Keratinocyte (primary cell): Measurements from ENCODE around the gene CRYGC. TPM values are rescaled to one million over a fixed set of nuclear protein-coding genes. Genes with fewer than 3 reads are reported as not detected.

Experiments
- DNase-seq: peaks from one replicate; pipeline ENCODE4 v3.0.0-alpha.2; 2011; ENCODE audit warnings: low read depth, missing footprints, low spot score
- FAIRE-seq: peaks from 2 replicates; lab custom pipeline; 2011; peaks lifted over from hg19 to GRCh38; lab: Jason Lieb, UNC
- H2AFZ ChIP-seq: 2 replicates; pipeline ENCODE4 v1.6.0; 2012; ENCODE audit warnings: low read length, control low read depth, inconsistent platforms; ENCODE audit not compliant: control insufficient read depth
- H3K27ac ChIP-seq: 2 replicates; pipeline ENCODE4 v1.5.1; 2011; ENCODE audit warnings: low read length; ENCODE audit not compliant: control insufficient read depth, insufficient read depth
- H3K27me3 ChIP-seq: 3 replicates; pipeline ENCODE4 v1.6.0; 2011; ENCODE audit warnings: low read length; ENCODE audit not compliant: control insufficient read depth, insufficient read depth; ENCODE audit errors: extremely low read depth
- H3K36me3 ChIP-seq, 2 experiments: 2 replicates in 1 of 2; 3 replicates in 1 of 2; pipeline ENCODE4 v1.5.1; 2011; ENCODE audit warnings: low read length in 2 of 2, mild to moderate bottlenecking in 1 of 2; ENCODE audit not compliant: control insufficient read depth in 2 of 2, insufficient read depth in 2 of 2; ENCODE audit errors: extremely low read depth in 1 of 2
- H3K4me1 ChIP-seq: 3 replicates; pipeline ENCODE4 v1.5.1; 2011; ENCODE audit warnings: low read length; ENCODE audit not compliant: control insufficient read depth, insufficient read depth; ENCODE audit errors: extremely low read depth
- H3K4me2 ChIP-seq: 3 replicates; pipeline ENCODE4 v1.6.0; 2011; ENCODE audit warnings: low read depth, low read length; ENCODE audit not compliant: control insufficient read depth, insufficient read depth; ENCODE audit errors: extremely low read depth
- H3K4me3 ChIP-seq, 3 experiments: fragments of 200-600 bp in 1 of 3; sonication (generic) in 1 of 3; 2 replicates in 2 of 3; 3 replicates in 1 of 3; pipeline ENCODE4 v1.5.1; 2011 to 2016; ENCODE audit warnings: low read length in 3 of 3, mild to moderate bottlenecking in 3 of 3, control low read depth in 2 of 3, inconsistent platforms in 1 of 3, low read depth in 1 of 3, mixed read lengths in 1 of 3, mixed run types in 1 of 3, moderate library complexity in 1 of 3; ENCODE audit not compliant: control insufficient read depth in 2 of 3, insufficient read depth in 2 of 3; ENCODE audit errors: extremely low read depth in 1 of 3
- H3K79me2 ChIP-seq: 2 replicates; pipeline ENCODE4 v1.6.0; 2012; ENCODE audit warnings: low read length; ENCODE audit not compliant: control insufficient read depth, insufficient read depth
- H3K9ac ChIP-seq: 3 replicates; pipeline ENCODE4 v1.6.0; 2011; ENCODE audit warnings: low read length; ENCODE audit not compliant: control insufficient read depth, insufficient read depth; ENCODE audit errors: extremely low read depth
- H3K9me1 ChIP-seq: 3 replicates; pipeline ENCODE4 v1.6.0; 2011; ENCODE audit warnings: low read length; ENCODE audit not compliant: control insufficient read depth, insufficient read depth; ENCODE audit errors: extremely low read depth
- H3K9me3 ChIP-seq: 2 replicates; pipeline ENCODE4 v1.5.1; 2012; ENCODE audit warnings: low read depth, low read length; ENCODE audit not compliant: control insufficient read depth
- H4K20me1 ChIP-seq: 3 replicates; pipeline ENCODE4 v1.6.0; 2011; ENCODE audit warnings: low read length; ENCODE audit not compliant: control insufficient read depth, insufficient read depth; ENCODE audit errors: extremely low read depth
- EZH2 ChIP-seq: IDR thresholded peaks from one replicate; pipeline ENCODE4 v1.6.1; 2012; ENCODE audit warnings: inconsistent platforms, mild to moderate bottlenecking, low read length, moderate library complexity
- dilution Hi-C: fragments of 300-500 bp; cut with MboI; formaldehyde crosslinking; loops from one replicate; pipeline ENCODE4 v1.7.0; 2020; ENCODE audit warnings: low sequenced_read_pairs; ENCODE audit not compliant: extremely low pct_ligation_motif_present
- polyA minus RNA-seq, 3 experiments: library from RNA; depleted of rRNA, polyadenylated mRNA; stranded (reverse); fragments of >200 nt; gene quantifications; 1 replicate in 1 of 3; 2 replicates in 1 of 3; 3 replicates in 1 of 3; pipeline ENCODE4 v1.2.3, GENCODE V29; 2011
- polyA plus RNA-seq, 5 experiments: library from polyadenylated mRNA; depleted of rRNA in 3 of 5; stranded (reverse) in 3 of 5; stranded (forward) in 1 of 5; unstranded in 1 of 5; fragments of >200 nt; gene quantifications; 1 replicate in 1 of 5; 2 replicates in 3 of 5; 3 replicates in 1 of 5; pipeline versions ENCODE4 v1.2.1 to v1.2.3, GENCODE V29; 2011 to 2012; ENCODE audit warnings: missing spikeins in 2 of 5, low read depth in 1 of 5, low replicate concordance in 1 of 5
- TF ChIP-seq, protein P1 (sequence below), 3 experiments: IDR thresholded peaks in 1 of 3; conservative IDR thresholded peaks in 1 of 3; optimal IDR thresholded peaks in 1 of 3; 2 replicates in 2 of 3; 3 replicates in 1 of 3; pipeline versions ENCODE3 to v1.5.1; 2011; ENCODE audit warnings: low read length in 3 of 3, mild to moderate bottlenecking in 3 of 3, moderate library complexity in 2 of 3, control low read depth in 1 of 3, inconsistent platforms in 1 of 3; ENCODE audit not compliant: insufficient read depth in 2 of 3; ENCODE audit errors: extremely low read depth in 1 of 3

Gene CRYGC, protein sequence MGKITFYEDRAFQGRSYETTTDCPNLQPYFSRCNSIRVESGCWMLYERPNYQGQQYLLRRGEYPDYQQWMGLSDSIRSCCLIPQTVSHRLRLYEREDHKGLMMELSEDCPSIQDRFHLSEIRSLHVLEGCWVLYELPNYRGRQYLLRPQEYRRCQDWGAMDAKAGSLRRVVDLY
- polyA plus RNA-seq: not detected in 3 replicates
- not detected for polyA plus RNA-seq (2011; ENCODE audit: low read depth)
- polyA plus RNA-seq (2011; cell fraction: cytosol; rRNA removed): not detected in 2 replicates
- not detected in 2 replicates for polyA plus RNA-seq (2011; cell fraction: nucleus; rRNA removed)
- polyA plus RNA-seq (2012; ENCODE audit: low replicate concordance): not detected in 2 replicates
- not detected in 3 replicates for polyA minus RNA-seq
- not detected for polyA minus RNA-seq (2011; cell fraction: cytosol; rRNA and poly(A)+ RNA removed)
- not detected in 2 replicates for polyA minus RNA-seq (2011; cell fraction: nucleus; rRNA and poly(A)+ RNA removed)

GRCh38 chr2:208129744-208130711 lies at the start of gene CRYGC:
CRYGC (minus strand) TSS chr2:208129828; CDS start chr2:208129792, 36 bp downstream.
- Histone ChIP-seq H3K9me1 (no peaks in the 10 kb centered on the region), H3K79me2 (no peaks in the 10 kb centered on the region), H3K4me2 (no peak within 1 kb of the TSS), H3K4me1 (peaks cover 8% of the 10 kb centered on the region), H2AFZ (no peak within 1 kb of the TSS), H3K9ac (no peak within 1 kb of the TSS), H4K20me1 (no peaks in the 10 kb centered on the region), H3K9me3 (no peaks in the 10 kb centered on the region), H3K36me3 (no peaks in the 10 kb centered on the region), H3K27ac (no peak within 1 kb of the TSS), H3K27me3 (no peaks in the 10 kb centered on the region), H3K4me3 (no peak within 1 kb of the TSS)
- TF ChIP-seq, protein P1, sequence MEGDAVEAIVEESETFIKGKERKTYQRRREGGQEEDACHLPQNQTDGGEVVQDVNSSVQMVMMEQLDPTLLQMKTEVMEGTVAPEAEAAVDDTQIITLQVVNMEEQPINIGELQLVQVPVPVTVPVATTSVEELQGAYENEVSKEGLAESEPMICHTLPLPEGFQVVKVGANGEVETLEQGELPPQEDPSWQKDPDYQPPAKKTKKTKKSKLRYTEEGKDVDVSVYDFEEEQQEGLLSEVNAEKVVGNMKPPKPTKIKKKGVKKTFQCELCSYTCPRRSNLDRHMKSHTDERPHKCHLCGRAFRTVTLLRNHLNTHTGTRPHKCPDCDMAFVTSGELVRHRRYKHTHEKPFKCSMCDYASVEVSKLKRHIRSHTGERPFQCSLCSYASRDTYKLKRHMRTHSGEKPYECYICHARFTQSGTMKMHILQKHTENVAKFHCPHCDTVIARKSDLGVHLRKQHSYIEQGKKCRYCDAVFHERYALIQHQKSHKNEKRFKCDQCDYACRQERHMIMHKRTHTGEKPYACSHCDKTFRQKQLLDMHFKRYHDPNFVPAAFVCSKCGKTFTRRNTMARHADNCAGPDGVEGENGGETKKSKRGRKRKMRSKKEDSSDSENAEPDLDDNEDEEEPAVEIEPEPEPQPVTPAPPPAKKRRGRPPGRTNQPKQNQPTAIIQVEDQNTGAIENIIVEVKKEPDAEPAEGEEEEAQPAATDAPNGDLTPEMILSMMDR (optimal IDR thresholded peaks at IDR 0.05 in 1 of 3, IDR thresholded peaks at IDR 0.05 in 1 of 3, conservative IDR thresholded peaks at IDR 0.05 in 1 of 3; ENCODE audit: extremely low read depth in 1 of 3, insufficient read depth in 2 of 3, low read length in 3 of 3): no peak
- no peak for TF ChIP-seq EZH2
- DNase-seq: no peak
- peak; percentile 89 for FAIRE-seq
- dilution Hi-C loops: no loop called here

DNA sequence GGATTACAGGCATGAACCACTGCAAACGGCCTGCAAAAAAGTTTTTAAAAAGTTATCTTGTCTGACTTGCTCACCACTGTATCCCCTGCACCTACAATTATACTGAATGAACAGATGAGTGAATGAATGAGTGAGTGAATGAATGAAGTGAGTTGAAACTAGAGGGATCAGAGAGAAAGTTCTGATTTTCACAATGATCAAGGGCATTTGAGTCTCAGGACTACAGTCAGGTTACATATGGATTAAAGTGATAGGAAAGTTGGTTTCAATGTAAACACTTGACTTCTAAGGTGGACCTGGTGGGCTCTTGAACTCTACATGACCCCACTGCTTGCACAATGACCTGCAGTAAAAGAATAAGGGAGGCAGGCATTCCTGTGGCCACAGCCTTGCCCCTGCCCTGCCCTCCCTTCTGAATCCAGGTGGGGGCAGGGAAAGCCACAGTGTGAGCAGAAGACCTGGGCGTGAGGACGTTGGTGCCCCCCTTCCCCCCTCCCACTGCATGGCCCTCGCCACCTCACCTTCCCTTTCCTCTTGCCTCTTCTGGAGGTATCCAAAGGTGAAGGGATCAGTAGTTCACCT lies 49.5 kb upstream of the CRYGC start:
- no peak for FAIRE-seq

More for the DNA sequence above, 49.5 kb upstream of the CRYGC start:
- Histone ChIP-seq H4K20me1 (no peaks in the 10 kb centered on the region), H3K79me2 (no peaks in the 10 kb centered on the region), H3K27me3 (peaks cover 8% of the 10 kb centered on the region), H3K36me3 (no peaks in the 10 kb centered on the region), H3K4me1 (no peaks in the 10 kb centered on the region), H3K4me3 (no peak overlapping the region), H2AFZ (no peak overlapping the region), H3K4me2 (no peak overlapping the region), H3K27ac (no peak overlapping the region), H3K9me1 (no peaks in the 10 kb centered on the region), H3K9me3 (no peaks in the 10 kb centered on the region), H3K9ac (no peak overlapping the region)
- dilution Hi-C loops: no loop called here
- no peak for DNase-seq
- TF ChIP-seq, protein P1 (optimal IDR thresholded peaks at IDR 0.05 in 1 of 3, IDR thresholded peaks at IDR 0.05 in 1 of 3, conservative IDR thresholded peaks at IDR 0.05 in 1 of 3; ENCODE audit: extremely low read depth in 1 of 3, insufficient read depth in 2 of 3, low read length in 3 of 3): no peak
- TF ChIP-seq EZH2: no peak
